Lower lobe of right lung (tissue), 2 donors: ENCODE data around the gene UBAP1L. TPM values are rescaled to one million over a fixed set of nuclear protein-coding genes. Genes with fewer than 3 reads are reported as not detected.

ENCODE experiments used
- ATAC-seq, 2 donors: fragments of 200-7000 bp; cut with Tn5 transposase; one replicate each; pipeline ENCODE4 v1.9.1; 2020 to 2022; ENCODE audit warnings: mild to moderate bottlenecking in 2 of 2, moderate library complexity in 2 of 2
- DNase-seq: peaks from one replicate; pipeline ENCODE4 v3.0.0-alpha.2; 2020
- H3K27ac ChIP-seq: fragments of 200-600 bp; one replicate; pipeline ENCODE4 v1.8.0; 2022
- H3K27me3 ChIP-seq: fragments of 200-600 bp; one replicate; pipeline ENCODE4 v1.8.0; 2022; ENCODE audit warnings: low read depth
- H3K36me3 ChIP-seq: fragments of 200-600 bp; one replicate; pipeline ENCODE4 v1.8.0; 2022; ENCODE audit warnings: mild to moderate bottlenecking
- H3K4me1 ChIP-seq: fragments of 200-600 bp; one replicate; pipeline ENCODE4 v1.8.0; 2022
- H3K4me3 ChIP-seq: fragments of 200-600 bp; one replicate; pipeline ENCODE4 v1.8.0; 2022; ENCODE audit warnings: mild to moderate bottlenecking
- H3K9me3 ChIP-seq: fragments of 200-600 bp; one replicate; pipeline ENCODE4 v1.8.0; 2022
- intact Hi-C: fragments of 100-400 bp; cut with DNase I; formaldehyde crosslinking; loops from one replicate; pipeline ENCODE4 v1.11.0; 2022
- total RNA-seq: library from RNA; stranded (reverse); fragmentation: NEBNext Ultra II Directional; extraction: Animal tissue kit (Norgen Biotek cat#: 25700); gene quantifications from one replicate; pipeline ENCODE4 v1.2.1, GENCODE V29; 2021
- TF ChIP-seq, protein P1 (sequence below): fragments of 200-600 bp; IDR thresholded peaks from one replicate; pipeline ENCODE4 v1.8.0; 2022; ENCODE audit warnings: antibody characterized with exemption, mild to moderate bottlenecking
- donor health status: DM: no; HTN: yes; CAD: no; lungs with severe emphysema.

Gene UBAP1L
- total RNA-seq, 1 donor from 2014 or later, result 4.1 TPM

- Histone ChIP-seq H3K27ac (no peak overlapping the region), H3K4me1 (peaks cover 21% of the 10 kb centered on the region), H3K27me3 (peaks cover 18% of the 10 kb centered on the region), H3K36me3 (no peaks in the 10 kb centered on the region), H3K4me3 (no peak overlapping the region), H3K9me3 (no peaks in the 10 kb centered on the region)
- ATAC-seq, result no peak
- TF ChIP-seq, protein P1, sequence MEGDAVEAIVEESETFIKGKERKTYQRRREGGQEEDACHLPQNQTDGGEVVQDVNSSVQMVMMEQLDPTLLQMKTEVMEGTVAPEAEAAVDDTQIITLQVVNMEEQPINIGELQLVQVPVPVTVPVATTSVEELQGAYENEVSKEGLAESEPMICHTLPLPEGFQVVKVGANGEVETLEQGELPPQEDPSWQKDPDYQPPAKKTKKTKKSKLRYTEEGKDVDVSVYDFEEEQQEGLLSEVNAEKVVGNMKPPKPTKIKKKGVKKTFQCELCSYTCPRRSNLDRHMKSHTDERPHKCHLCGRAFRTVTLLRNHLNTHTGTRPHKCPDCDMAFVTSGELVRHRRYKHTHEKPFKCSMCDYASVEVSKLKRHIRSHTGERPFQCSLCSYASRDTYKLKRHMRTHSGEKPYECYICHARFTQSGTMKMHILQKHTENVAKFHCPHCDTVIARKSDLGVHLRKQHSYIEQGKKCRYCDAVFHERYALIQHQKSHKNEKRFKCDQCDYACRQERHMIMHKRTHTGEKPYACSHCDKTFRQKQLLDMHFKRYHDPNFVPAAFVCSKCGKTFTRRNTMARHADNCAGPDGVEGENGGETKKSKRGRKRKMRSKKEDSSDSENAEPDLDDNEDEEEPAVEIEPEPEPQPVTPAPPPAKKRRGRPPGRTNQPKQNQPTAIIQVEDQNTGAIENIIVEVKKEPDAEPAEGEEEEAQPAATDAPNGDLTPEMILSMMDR, result no peak
- DNase-seq, result peak; percentile 3
- intact Hi-C loops, result no loop called here
Measured at GRCh38 chr15:65072617-65073016, 42.4 kb downstream of the UBAP1L start.

DNA sequence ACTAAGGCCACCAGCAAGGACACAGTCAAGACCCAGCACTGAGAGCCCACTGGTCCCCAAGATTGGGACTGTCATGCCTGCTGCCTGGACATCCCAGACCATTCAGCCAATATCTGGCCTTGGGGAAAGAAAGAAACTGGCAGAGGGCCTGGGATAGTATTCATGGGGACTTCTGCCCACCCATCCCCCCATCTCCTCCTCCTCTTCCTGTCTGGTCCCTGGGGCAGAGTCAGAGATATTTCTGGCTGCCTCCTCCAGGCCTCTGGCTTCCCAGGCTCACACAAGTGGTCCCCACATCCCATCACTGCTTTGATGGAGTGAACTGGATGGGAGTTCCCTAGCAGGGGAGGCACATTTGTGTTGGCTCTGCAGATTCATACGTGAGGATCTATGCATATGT lies 43.0 kb downstream of the UBAP1L start:
- Histone ChIP-seq H3K36me3 (no peaks in the 10 kb centered on the region), H3K4me3 (no peak overlapping the region), H3K4me1 (peaks cover 20% of the 10 kb centered on the region), H3K27me3 (peaks cover 19% of the 10 kb centered on the region), H3K9me3 (no peaks in the 10 kb centered on the region), H3K27ac (no peak overlapping the region)
- intact Hi-C loops, result no loop called here
- no peak for ATAC-seq
- peak; percentile 13 for DNase-seq
- TF ChIP-seq, protein P1, result no peak

DNA sequence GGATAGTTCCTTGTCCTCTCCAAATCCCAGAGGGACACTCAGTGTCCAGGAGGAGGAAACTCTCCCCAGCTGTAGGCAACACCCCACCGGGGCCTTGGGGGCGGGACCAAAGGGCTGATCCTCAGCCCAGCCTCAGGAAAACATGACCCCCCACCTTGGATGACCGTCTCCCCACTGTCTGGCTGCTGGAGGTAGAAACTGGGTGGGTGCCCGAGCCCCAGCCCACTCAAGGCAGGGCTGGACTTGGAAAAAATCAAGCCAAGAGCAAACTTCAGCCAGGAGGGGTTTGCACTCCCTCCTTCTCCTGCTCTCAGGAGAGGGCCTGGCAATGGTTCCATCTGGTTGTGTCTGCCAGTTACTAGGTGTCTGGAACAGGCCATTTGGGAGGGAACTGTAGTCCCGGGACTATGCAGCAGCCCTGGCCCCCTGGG lies 43.6 kb downstream of the UBAP1L start:
- ATAC-seq (peak in 1 of 2 donors; percentile 25), DNase-seq (peak; percentile 44)
- Histone ChIP-seq H3K36me3 (no peaks in the 10 kb centered on the region), H3K4me3 (no peak overlapping the region), H3K27me3 (peaks cover 18% of the 10 kb centered on the region), H3K9me3 (no peaks in the 10 kb centered on the region), H3K27ac (no peak overlapping the region), H3K4me1 (peaks cover 20% of the 10 kb centered on the region)
- TF ChIP-seq, protein P1, result no peak
- intact Hi-C loops, result no loop called here

DNA sequence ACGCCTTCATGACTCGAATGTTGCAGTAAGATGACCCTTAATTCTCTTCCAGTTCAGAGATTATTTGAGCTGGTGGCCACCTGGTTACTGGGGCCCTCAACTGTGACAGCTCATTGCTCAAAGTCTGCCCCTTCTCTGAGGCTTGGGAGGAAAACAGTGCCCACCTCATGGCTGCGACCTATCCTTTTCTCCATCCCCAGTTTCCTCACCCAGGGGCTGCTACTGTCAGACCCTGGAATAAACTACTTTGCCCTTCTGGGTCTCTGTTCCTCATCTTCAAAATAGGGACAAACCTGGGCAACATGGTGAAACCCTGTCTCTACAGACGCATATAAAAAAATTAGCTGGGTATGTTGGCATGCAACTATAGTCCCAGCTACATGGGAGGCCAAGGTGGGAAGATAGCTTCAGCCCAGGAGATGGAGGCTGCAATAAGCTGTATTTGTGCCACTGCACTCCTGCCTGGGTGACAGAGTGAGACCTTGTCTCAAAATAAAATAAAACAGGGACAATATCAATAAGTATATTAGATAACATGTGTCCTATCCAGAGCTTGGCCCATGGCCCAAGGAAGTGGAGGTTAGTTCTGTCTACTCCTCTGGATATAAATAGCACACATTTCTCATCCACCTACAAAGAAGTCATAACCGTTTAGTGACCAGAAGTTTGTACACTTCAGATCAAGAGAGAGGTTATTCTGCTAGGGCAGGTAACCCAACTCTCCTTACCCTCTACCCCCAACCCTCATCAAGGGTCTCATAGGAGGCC lies 45.0 kb downstream of the UBAP1L start:
- peaks cover 20% of the 10 kb centered on the region for H3K4me1 ChIP-seq
- intact Hi-C loops, result no loop called here
- H3K4me3 ChIP-seq, result no peak overlapping the region
- ATAC-seq, result no peak
- H3K27me3 ChIP-seq, result peaks cover 23% of the 10 kb centered on the region
- DNase-seq, result no peak
- peak overlapping the region; percentile 62 for H3K27ac ChIP-seq
- TF ChIP-seq, protein P1, result no peak
- no peaks in the 10 kb centered on the region for H3K36me3 ChIP-seq
- no peaks in the 10 kb centered on the region for H3K9me3 ChIP-seq

DNA sequence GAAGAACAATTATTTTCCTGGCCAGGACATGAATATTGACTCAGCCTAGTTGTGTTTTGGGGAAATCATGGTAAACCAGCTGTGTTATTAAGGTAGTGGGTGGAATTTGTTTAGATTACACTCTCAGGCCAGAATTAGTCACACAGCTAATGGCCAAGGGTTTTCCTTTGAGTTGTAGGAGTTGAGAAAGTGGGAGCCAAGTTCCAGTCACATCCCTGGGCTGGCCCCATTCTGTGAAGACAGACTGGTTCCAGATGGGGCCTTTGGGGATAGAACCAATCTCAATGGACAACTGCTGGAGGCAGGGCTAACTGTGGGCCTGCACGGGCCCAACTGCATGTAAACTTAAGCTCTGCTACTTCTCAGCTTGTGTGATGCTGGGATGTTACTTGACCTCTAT lies 45.8 kb downstream of the UBAP1L start:
- peaks cover 20% of the 10 kb centered on the region for H3K4me1 ChIP-seq
- H3K27ac ChIP-seq, result peak overlapping the region; percentile 85
- TF ChIP-seq, protein P1, result no peak
- no peaks in the 10 kb centered on the region for H3K36me3 ChIP-seq
- H3K9me3 ChIP-seq, result no peaks in the 10 kb centered on the region
- H3K4me3 ChIP-seq, result no peak overlapping the region
- intact Hi-C loops, result no loop called here
- ATAC-seq, result peak; percentile 68 to 74
- peaks cover 23% of the 10 kb centered on the region for H3K27me3 ChIP-seq
- peak; percentile 41 for DNase-seq
